ENCODE data around the gene CATSPERZ. TPM values are rescaled to one million over a fixed set of nuclear protein-coding genes. Genes with fewer than 3 reads are reported as not detected.

The CATSPERZ gene
- total RNA-seq, 4 donors from 2014 or later = 20.9 TPM; not detected in 3

GRCh38 chr11:64255135-64256128, 44.7 kb upstream of the CATSPERZ start:
- in situ Hi-C loops (cut with MboI; ENCODE audit: low pct_ligation_motif_present in 1 of 4, low pct_unique_long_range_greater_than_20kb in 1 of 4, low sequenced_read_pairs in 3 of 4) (no loop called here), intact Hi-C loops (cut with DNase I; ENCODE audit: low total_unique reads) (no loop called here)
- WGBS, 2 donors (ENCODE audit: low coverage in 1 of 2) = 88% methylated on average over 33 of the region's 35 CpGs; no CpG with 5 or more reads in 1 of the 2 donors
- TF ChIP-seq, protein P1, sequence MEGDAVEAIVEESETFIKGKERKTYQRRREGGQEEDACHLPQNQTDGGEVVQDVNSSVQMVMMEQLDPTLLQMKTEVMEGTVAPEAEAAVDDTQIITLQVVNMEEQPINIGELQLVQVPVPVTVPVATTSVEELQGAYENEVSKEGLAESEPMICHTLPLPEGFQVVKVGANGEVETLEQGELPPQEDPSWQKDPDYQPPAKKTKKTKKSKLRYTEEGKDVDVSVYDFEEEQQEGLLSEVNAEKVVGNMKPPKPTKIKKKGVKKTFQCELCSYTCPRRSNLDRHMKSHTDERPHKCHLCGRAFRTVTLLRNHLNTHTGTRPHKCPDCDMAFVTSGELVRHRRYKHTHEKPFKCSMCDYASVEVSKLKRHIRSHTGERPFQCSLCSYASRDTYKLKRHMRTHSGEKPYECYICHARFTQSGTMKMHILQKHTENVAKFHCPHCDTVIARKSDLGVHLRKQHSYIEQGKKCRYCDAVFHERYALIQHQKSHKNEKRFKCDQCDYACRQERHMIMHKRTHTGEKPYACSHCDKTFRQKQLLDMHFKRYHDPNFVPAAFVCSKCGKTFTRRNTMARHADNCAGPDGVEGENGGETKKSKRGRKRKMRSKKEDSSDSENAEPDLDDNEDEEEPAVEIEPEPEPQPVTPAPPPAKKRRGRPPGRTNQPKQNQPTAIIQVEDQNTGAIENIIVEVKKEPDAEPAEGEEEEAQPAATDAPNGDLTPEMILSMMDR (IDR thresholded peaks at IDR 0.05) = no peak
- TF ChIP-seq POLR2AphosphoS5 (IDR thresholded peaks at IDR 0.05) (no peak), POLR2A (IDR thresholded peaks at IDR 0.05) (no peak), EP300 (IDR thresholded peaks at IDR 0.05; ENCODE audit: low read depth) (no peak)
- no peaks in the 10 kb centered on the region for H3K9me3 ChIP-seq
- no peak for DNase-seq
- peaks cover 0 to 29% (median 0%) of the 10 kb centered on the region in 4 donors for H3K36me3 ChIP-seq
- no peak overlapping the region for H3K4me3 ChIP-seq
- H3K4me1 ChIP-seq = peaks cover 15 to 36% (median 22%) of the 10 kb centered on the region in 4 donors
- no peaks in the 10 kb centered on the region for H3K27me3 ChIP-seq
- no peak overlapping the region for H3K27ac ChIP-seq

DNA sequence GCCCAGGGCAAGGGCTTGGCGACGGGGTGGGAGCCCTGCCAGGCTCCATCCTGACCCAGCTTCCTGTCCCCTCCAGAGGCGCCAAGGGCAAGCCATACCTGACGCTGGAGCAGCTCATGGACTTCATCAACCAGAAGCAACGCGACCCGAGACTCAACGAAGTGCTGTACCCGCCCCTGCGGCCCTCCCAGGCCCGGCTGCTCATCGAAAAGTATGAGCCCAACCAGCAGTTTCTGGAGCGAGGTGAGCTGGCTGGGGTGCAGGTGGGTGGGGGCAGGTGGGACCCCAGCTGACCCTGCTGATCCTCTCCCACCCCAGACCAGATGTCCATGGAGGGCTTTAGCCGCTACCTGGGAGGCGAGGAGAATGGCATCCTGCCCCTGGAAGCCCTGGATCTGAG, 43.9 kb upstream of the CATSPERZ start:
- Histone ChIP-seq H3K4me3 (no peak overlapping the region), H3K36me3 (peaks cover 0 to 29% (median 0%) of the 10 kb centered on the region in 4 donors), H3K27ac (no peak overlapping the region), H3K4me1 (peaks cover 10 to 29% (median 15%) of the 10 kb centered on the region in 4 donors), H3K27me3 (no peaks in the 10 kb centered on the region), H3K9me3 (no peaks in the 10 kb centered on the region)
- TF ChIP-seq, protein P1 (IDR thresholded peaks at IDR 0.05) = no peak
- TF ChIP-seq EP300 (IDR thresholded peaks at IDR 0.05; ENCODE audit: low read depth) (no peak), POLR2AphosphoS5 (IDR thresholded peaks at IDR 0.05) (no peak), POLR2A (IDR thresholded peaks at IDR 0.05) (no peak)
- 94% methylated on average over 14 of the region's 15 CpGs; no CpG with 5 or more reads in 1 of the 2 donors for WGBS, 2 donors (ENCODE audit: low coverage in 1 of 2)
- in situ Hi-C loops (cut with MboI; ENCODE audit: low pct_ligation_motif_present in 1 of 4, low pct_unique_long_range_greater_than_20kb in 1 of 4, low sequenced_read_pairs in 3 of 4) (no loop called here), intact Hi-C loops (cut with DNase I; ENCODE audit: low total_unique reads) (no loop called here)
- DNase-seq = no peak

- Histone ChIP-seq H3K27ac (no peak overlapping the region), H3K36me3 (peaks cover 0 to 33% (median 0%) of the 10 kb centered on the region in 4 donors), H3K9me3 (no peaks in the 10 kb centered on the region), H3K4me3 (no peak overlapping the region), H3K4me1 (peaks cover 0 to 11% (median 2%) of the 10 kb centered on the region in 4 donors), H3K27me3 (no peaks in the 10 kb centered on the region)
- DNase-seq = no peak
- intact Hi-C loops (cut with DNase I; ENCODE audit: low total_unique reads) = no loop called here
- whole genome bisulfite sequencing, 2 donors (ENCODE audit: low coverage in 1 of 2) = 82% methylated on average over 21 of the region's 24 CpGs; no CpG with 5 or more reads in 1 of the 2 donors
- TF ChIP-seq, protein P1 (IDR thresholded peaks at IDR 0.05) = no peak
- TF ChIP-seq POLR2AphosphoS5 (IDR thresholded peaks at IDR 0.05) (no peak), POLR2A (IDR thresholded peaks at IDR 0.05) (no peak), EP300 (IDR thresholded peaks at IDR 0.05; ENCODE audit: low read depth) (no peak)
- in situ Hi-C loops (cut with MboI; ENCODE audit: low pct_ligation_motif_present in 1 of 4, low pct_unique_long_range_greater_than_20kb in 1 of 4, low sequenced_read_pairs in 3 of 4) = no loop called here
Measured at GRCh38 chr11:64258356-64258755, 41.8 kb upstream of the CATSPERZ start.

- no peak for DNase-seq
- H3K27ac ChIP-seq = no peak overlapping the region
- intact Hi-C loops (cut with DNase I; ENCODE audit: low total_unique reads) = no loop called here
- H3K27me3 ChIP-seq = no peaks in the 10 kb centered on the region
- in situ Hi-C loops (cut with MboI; ENCODE audit: low pct_ligation_motif_present in 1 of 4, low pct_unique_long_range_greater_than_20kb in 1 of 4, low sequenced_read_pairs in 3 of 4) = no loop called here
- peaks cover 0 to 35% (median 0%) of the 10 kb centered on the region in 4 donors for H3K36me3 ChIP-seq
- H3K9me3 ChIP-seq = no peaks in the 10 kb centered on the region
- peaks cover 0 to 4% (median 0%) of the 10 kb centered on the region in 4 donors for H3K4me1 ChIP-seq
- TF ChIP-seq EP300 (IDR thresholded peaks at IDR 0.05; ENCODE audit: low read depth) = no peak
- no peak overlapping the region for H3K4me3 ChIP-seq
- WGBS, 2 donors (ENCODE audit: low coverage in 1 of 2) = 91% methylated on average over 31 of the region's 32 CpGs; no CpG with 5 or more reads in 1 of the 2 donors
Measured at GRCh38 chr11:64258946-64259532, 41.1 kb upstream of the CATSPERZ start.

Measured in transverse colon (tissue), 4 donors.